ENCODE measurements around the gene SEC61B. TPM values are rescaled to one million over a fixed set of nuclear protein-coding genes. Genes with fewer than 3 reads are reported as not detected.

The SEC61B gene
- total and polyA plus RNA-seq, 2 donors (not counting 3 experiments of a cell fraction or from before 2014, with no cell fraction given): 242 to 594 TPM

GRCh38 chr9:99244344-99245260 is 22.5 kb downstream of the SEC61B start:
- no peaks in the 10 kb centered on the region for H3K4me1 ChIP-seq (ENCODE audit: control insufficient read depth, extremely low read depth, insufficient read depth, low read length)
- POLR2A ChIA-PET: no interaction called here
- no peak overlapping the region for H2AFZ ChIP-seq (ENCODE audit: low read depth, low read length)
- DNase-seq (ENCODE audit: low read depth, low spot score) (no peak), FAIRE-seq (no peak)
- H3K27me3 ChIP-seq (ENCODE audit: control insufficient read depth in 2 of 2, insufficient read depth in 2 of 2, low read length in 2 of 2): no peaks in the 10 kb centered on the region
- no peaks in the 10 kb centered on the region for H3K9me3 ChIP-seq (replicated peaks; ENCODE audit: control insufficient read depth, insufficient read depth, low read length)
- H4K20me1 ChIP-seq (replicated peaks; ENCODE audit: control insufficient read depth, extremely low read depth, insufficient read depth, low read length): no peaks in the 10 kb centered on the region
- dilution Hi-C loops (cut with MboI; ENCODE audit: extremely low pct_ligation_motif_present, low sequenced_read_pairs) (no loop called here), intact Hi-C loops (cut with micrococcal nuclease) (no loop called here)
- H3K4me3 ChIP-seq (replicated peaks in 1 of 3; ENCODE audit: insufficient read depth in 1 of 3, low read depth in 1 of 3, low read length in 3 of 3): no peak overlapping the region
- H3K4me2 ChIP-seq (ENCODE audit: insufficient read depth, low read length): no peak overlapping the region
- no peaks in the 10 kb centered on the region for H3K79me2 ChIP-seq (ENCODE audit: control insufficient read depth, insufficient read depth, low read length)
- TF ChIP-seq FOS (IDR thresholded peaks at IDR 0.05; ENCODE audit: borderline replicate concordance, insufficient read depth, low read length) (no peak), CTCF (IDR thresholded peaks at IDR 0.05; ENCODE audit: extremely low read depth in 1 of 2, insufficient read depth in 1 of 2, low read depth in 1 of 2, low read length in 2 of 2) (no peak), MAX (IDR thresholded peaks at IDR 0.05; ENCODE audit: insufficient read depth, insufficient read length) (no peak), POLR2AphosphoS5 (IDR thresholded peaks at IDR 0.05; ENCODE audit: insufficient read depth, low read depth, low read length) (no peak), MYC (IDR thresholded peaks at IDR 0.05; ENCODE audit: low read depth, low read length) (no peak), GATA2 (IDR thresholded peaks at IDR 0.05; ENCODE audit: insufficient read depth, insufficient read length, low read depth, low read length) (no peak), EZH2 (IDR thresholded peaks at IDR 0.05; ENCODE audit: borderline replicate concordance, low read depth, low read length, severe bottlenecking) (no peak), POLR2A (IDR thresholded peaks at IDR 0.05; ENCODE audit: low read depth, low read length) (no peak)
- no peaks in the 10 kb centered on the region for H3K36me3 ChIP-seq (ENCODE audit: control insufficient read depth in 2 of 2, extremely low read depth in 1 of 2, insufficient read depth in 2 of 2, low read length in 2 of 2)
- BruUV-seq (replicated peaks): no TSS peak
- no peak overlapping the region for H3K9ac ChIP-seq (replicated peaks; ENCODE audit: extremely low read depth, insufficient read depth, low read length)
- CTCF ChIA-PET: no interaction called here
- no peaks in the 10 kb centered on the region for H3K9me1 ChIP-seq (replicated peaks; ENCODE audit: control insufficient read depth, extremely low read depth, insufficient read depth, low read length)
- H3K27ac ChIP-seq (ENCODE audit: insufficient read depth, low read depth, low read length): no peak overlapping the region

Data from endothelial cell of umbilical vein (primary cell).